ENCODE measurements around the gene UBE2V1. TPM values are rescaled to one million over a fixed set of nuclear protein-coding genes. Genes with fewer than 3 reads are reported as not detected.

The UBE2V1 gene
- total RNA-seq, 1 experiment from 2014 or later: 212 TPM

- no peaks in the 10 kb centered on the region for H3K9me3 Mint-ChIP-seq (ENCODE audit: low read depth, unreplicated experiment)
- no peak for DNase-seq
- no peak overlapping the region for H3K27ac Mint-ChIP-seq (ENCODE audit: unreplicated experiment)
- H3K27me3 Mint-ChIP-seq (ENCODE audit: unreplicated experiment): peaks cover 36% of the 10 kb centered on the region
- CTCF ChIA-PET: no interaction called here
- BruUV-seq (replicated peaks): no TSS peak
- TF ChIP-seq CTCF (IDR thresholded peaks at IDR 0.05; ENCODE audit: unreplicated experiment): no peak
- H3K4me3 Mint-ChIP-seq (ENCODE audit: low read depth, unreplicated experiment): no peak overlapping the region
- no peaks in the 10 kb centered on the region for H3K36me3 Mint-ChIP-seq (ENCODE audit: insufficient read depth, unreplicated experiment)
- intact Hi-C loops (cut with micrococcal nuclease; ENCODE audit: unreplicated experiment): no loop called here
- H3K4me1 Mint-ChIP-seq (ENCODE audit: low read depth, unreplicated experiment): peaks cover 10% of the 10 kb centered on the region
These were observed 55.8 kb downstream of the UBE2V1 start for GRCh38 chr20:50056951-50057713.

DNA sequence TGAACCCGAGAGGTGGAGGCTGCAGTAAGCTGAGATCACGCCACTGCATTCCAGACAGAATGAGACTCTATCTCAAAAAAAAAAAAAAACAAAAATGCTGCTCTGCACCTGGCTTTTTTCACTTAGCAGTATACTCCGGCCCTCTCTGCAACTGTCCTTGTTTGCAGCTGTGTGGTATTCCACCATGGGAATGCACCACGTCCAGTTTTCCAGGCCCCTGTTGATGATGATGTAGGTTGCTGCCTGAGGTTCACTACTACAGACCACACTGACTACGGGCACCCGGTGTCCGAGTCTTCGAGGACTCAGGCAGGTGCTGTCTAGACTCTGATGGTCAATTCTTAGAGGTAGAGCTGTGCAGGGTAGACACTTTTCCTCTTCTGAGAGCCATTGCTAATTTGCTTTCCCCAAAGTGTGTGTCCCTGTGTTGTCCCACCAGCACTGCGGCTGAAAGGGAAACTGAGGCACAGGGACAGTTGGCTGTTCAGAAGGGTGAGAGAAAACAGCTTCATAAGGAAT lies 56.5 kb downstream of the UBE2V1 start:
- H3K9me3 Mint-ChIP-seq (ENCODE audit: low read depth, unreplicated experiment): no peaks in the 10 kb centered on the region
- no peak overlapping the region for H3K4me3 Mint-ChIP-seq (ENCODE audit: low read depth, unreplicated experiment)
- BruUV-seq (replicated peaks): no TSS peak
- intact Hi-C loops (cut with micrococcal nuclease; ENCODE audit: unreplicated experiment): no loop called here
- CTCF ChIA-PET: interaction anchor here (0.6 kb wide), 1 partner anchor 62 kb away, joined by 4 read pairs; no protein-coding TSS in a partner anchor
- H3K27ac Mint-ChIP-seq (ENCODE audit: unreplicated experiment): no peak overlapping the region
- no peak for TF ChIP-seq CTCF (IDR thresholded peaks at IDR 0.05; ENCODE audit: unreplicated experiment)
- H3K27me3 Mint-ChIP-seq (ENCODE audit: unreplicated experiment): peaks cover 36% of the 10 kb centered on the region
- no peak for DNase-seq
- H3K4me1 Mint-ChIP-seq (ENCODE audit: low read depth, unreplicated experiment): peaks cover 10% of the 10 kb centered on the region
- H3K36me3 Mint-ChIP-seq (ENCODE audit: insufficient read depth, unreplicated experiment): no peaks in the 10 kb centered on the region

GRCh38 chr20:50055524-50056083 lies 57.3 kb downstream of the UBE2V1 start:
- Mint-ChIP-seq H3K27ac (ENCODE audit: unreplicated experiment) (no peak overlapping the region), H3K36me3 (ENCODE audit: insufficient read depth, unreplicated experiment) (no peaks in the 10 kb centered on the region), H3K9me3 (ENCODE audit: low read depth, unreplicated experiment) (no peaks in the 10 kb centered on the region), H3K27me3 (ENCODE audit: unreplicated experiment) (peaks cover 36% of the 10 kb centered on the region), H3K4me1 (ENCODE audit: low read depth, unreplicated experiment) (peaks cover 10% of the 10 kb centered on the region), H3K4me3 (ENCODE audit: low read depth, unreplicated experiment) (no peak overlapping the region)
- CTCF ChIA-PET: interaction anchor here (0.6 to 1.8 kb wide), 4 partner anchors 16 to 168 kb away, joined by 3 to 5 read pairs (median 4); no protein-coding TSS in a partner anchor
- intact Hi-C loops (cut with micrococcal nuclease; ENCODE audit: unreplicated experiment): no loop called here
- TF ChIP-seq CTCF (IDR thresholded peaks at IDR 0.05; ENCODE audit: unreplicated experiment): no peak
- BruUV-seq (replicated peaks): no TSS peak
- DNase-seq: no peak

- H3K4me1 Mint-ChIP-seq (ENCODE audit: low read depth, unreplicated experiment): peaks cover 10% of the 10 kb centered on the region
- BruUV-seq (replicated peaks): no TSS peak
- H3K27me3 Mint-ChIP-seq (ENCODE audit: unreplicated experiment): peaks cover 36% of the 10 kb centered on the region
- peak; percentile 38 for DNase-seq
- H3K9me3 Mint-ChIP-seq (ENCODE audit: low read depth, unreplicated experiment): no peaks in the 10 kb centered on the region
- H3K4me3 Mint-ChIP-seq (ENCODE audit: low read depth, unreplicated experiment): no peak overlapping the region
- intact Hi-C loops (cut with micrococcal nuclease; ENCODE audit: unreplicated experiment): no loop called here
- TF ChIP-seq CTCF (IDR thresholded peaks at IDR 0.05; ENCODE audit: unreplicated experiment): no peak
- CTCF ChIA-PET: interaction anchor here (0.6 to 1.8 kb wide), 4 partner anchors 11 to 167 kb away, joined by 3 to 5 read pairs (median 4); no protein-coding TSS in a partner anchor
- no peak overlapping the region for H3K27ac Mint-ChIP-seq (ENCODE audit: unreplicated experiment)
- H3K36me3 Mint-ChIP-seq (ENCODE audit: insufficient read depth, unreplicated experiment): no peaks in the 10 kb centered on the region
These were observed 58.1 kb downstream of the UBE2V1 start for GRCh38 chr20:50054626-50055511.
